C4-2B (cell line): ENCODE data around the gene NRARP.
A peak's percentile ranks its signal among the peaks of the same experiment; 100 is the strongest.

Experiments used
- H3K27ac ChIP-seq: fragments of 450-650 bp; 2 replicates; pipeline ENCODE4 v1.5.1; 2017
- ZFX ChIP-seq: fragments of 450-650 bp; IDR thresholded peaks from 2 replicates; pipeline ENCODE4 v1.6.1; 2017
- TF ChIP-seq, protein P1 (sequence below): fragments of 450-650 bp; conservative IDR thresholded peaks from 2 replicates; pipeline ENCODE4 v1.5.1; 2017; ENCODE audit warnings: mild to moderate bottlenecking

Gene NRARP

GRCh38 chr9:137267933-137268355 is 34.1 kb downstream of the NRARP start:
- peak overlapping the region; percentile 99 for H3K27ac ChIP-seq
- TF ChIP-seq, protein P1, sequence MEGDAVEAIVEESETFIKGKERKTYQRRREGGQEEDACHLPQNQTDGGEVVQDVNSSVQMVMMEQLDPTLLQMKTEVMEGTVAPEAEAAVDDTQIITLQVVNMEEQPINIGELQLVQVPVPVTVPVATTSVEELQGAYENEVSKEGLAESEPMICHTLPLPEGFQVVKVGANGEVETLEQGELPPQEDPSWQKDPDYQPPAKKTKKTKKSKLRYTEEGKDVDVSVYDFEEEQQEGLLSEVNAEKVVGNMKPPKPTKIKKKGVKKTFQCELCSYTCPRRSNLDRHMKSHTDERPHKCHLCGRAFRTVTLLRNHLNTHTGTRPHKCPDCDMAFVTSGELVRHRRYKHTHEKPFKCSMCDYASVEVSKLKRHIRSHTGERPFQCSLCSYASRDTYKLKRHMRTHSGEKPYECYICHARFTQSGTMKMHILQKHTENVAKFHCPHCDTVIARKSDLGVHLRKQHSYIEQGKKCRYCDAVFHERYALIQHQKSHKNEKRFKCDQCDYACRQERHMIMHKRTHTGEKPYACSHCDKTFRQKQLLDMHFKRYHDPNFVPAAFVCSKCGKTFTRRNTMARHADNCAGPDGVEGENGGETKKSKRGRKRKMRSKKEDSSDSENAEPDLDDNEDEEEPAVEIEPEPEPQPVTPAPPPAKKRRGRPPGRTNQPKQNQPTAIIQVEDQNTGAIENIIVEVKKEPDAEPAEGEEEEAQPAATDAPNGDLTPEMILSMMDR: no peak
- no peak for TF ChIP-seq ZFX

GRCh38 chr9:137266585-137267453 is 35.3 kb downstream of the NRARP start:
- TF ChIP-seq ZFX: no peak
- TF ChIP-seq, protein P1: no peak
- peak overlapping the region; percentile 99 for H3K27ac ChIP-seq

DNA sequence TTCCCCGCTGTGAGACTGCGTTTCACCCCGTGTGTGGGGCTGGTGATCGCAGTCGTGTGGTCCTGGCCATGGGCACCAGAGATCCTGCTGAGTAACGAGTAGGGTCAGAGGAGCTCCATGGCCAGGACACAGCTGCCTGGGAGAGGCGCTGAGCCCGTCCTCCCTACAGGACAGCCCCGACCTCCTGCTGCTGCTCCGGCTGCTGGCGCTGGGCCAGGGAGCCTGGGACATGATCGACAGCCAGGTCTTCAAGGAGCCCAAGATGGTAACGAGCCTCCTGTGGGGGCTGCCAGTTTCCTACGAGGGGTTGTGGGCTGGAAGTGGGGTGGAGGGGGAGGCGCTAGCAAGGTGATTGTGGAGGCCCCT is 35.9 kb downstream of the NRARP start:
- H3K27ac ChIP-seq: peak overlapping the region; percentile 9
- no peak for TF ChIP-seq ZFX
- TF ChIP-seq, protein P1: no peak

DNA sequence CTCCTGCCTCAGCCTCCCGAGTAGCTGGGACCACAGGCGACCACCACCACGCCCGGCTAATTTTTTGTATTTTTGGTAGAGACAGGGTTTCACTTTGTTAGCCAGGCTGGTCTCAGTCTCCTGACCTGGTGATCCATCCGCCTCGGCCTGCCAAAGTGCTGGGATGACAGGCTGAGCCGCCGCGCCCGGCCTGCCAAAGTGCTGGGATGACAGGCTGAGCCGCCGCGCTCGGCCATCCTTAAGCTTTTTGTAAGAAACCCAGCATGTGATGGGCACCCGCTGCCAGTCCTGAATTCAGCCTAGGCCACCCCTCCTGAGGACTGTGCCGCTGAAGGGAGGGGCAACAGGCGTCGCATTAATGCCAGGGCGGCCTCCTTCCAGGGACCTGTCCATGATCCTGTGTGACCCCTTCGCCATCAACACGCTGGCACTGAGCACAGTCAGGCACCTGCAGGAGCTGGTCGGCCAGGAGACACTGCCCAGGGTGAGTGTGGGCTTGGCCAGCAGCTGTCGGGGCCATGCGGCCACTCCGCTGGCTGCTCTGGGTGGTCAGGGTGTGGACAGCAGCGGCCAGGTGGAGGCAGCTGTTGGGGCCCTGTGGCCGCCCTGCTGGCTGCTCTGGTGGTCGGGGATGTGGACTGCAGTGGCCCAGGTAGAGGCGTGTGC is 36.4 kb downstream of the NRARP start:
- TF ChIP-seq ZFX: no peak
- TF ChIP-seq, protein P1: no peak
- H3K27ac ChIP-seq: peak overlapping the region; percentile 9

DNA sequence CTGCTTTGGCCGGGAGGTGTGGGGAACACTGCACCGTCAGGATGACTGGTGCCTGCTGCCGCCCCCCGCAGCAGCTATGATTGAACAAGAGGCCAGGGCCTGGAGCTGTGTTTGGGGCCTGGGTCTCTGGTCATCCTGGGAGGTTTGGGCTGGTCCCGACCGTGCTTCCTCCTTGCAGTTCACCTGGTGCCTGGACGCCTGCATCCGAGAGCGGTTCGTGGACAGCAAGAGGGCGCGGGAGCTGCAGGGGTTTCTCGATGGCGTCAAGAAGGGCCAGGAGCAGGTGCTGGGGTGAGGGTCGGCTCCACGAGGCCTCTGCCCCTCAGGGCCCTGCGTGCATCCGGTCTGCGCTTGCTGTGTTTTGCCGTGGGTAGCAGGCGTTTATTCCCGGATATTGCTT is 38.0 kb downstream of the NRARP start:
- TF ChIP-seq ZFX: no peak
- TF ChIP-seq, protein P1: no peak
- no peak overlapping the region for H3K27ac ChIP-seq

DNA sequence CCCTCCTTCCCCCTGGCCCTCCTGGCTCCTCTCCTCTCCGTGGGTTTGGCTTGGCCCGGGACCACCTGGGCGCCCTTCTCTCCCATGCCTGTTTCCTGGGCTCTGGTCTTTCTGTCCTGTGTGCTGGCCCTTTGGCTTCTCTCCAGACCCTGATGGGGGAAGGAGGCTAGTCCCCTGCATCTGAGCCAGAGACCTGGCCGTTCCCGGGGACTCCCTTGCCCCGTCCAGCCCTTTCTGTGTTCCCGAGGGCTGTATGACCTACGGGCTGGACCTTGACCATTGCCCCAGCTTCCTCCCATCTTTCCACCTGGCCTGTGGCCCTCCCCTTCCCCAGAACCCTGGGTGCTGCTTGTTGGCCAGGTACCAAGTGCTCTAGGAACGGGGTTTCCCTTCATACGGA is 38.6 kb downstream of the NRARP start:
- TF ChIP-seq, protein P1: no peak
- no peak for TF ChIP-seq ZFX

DNA sequence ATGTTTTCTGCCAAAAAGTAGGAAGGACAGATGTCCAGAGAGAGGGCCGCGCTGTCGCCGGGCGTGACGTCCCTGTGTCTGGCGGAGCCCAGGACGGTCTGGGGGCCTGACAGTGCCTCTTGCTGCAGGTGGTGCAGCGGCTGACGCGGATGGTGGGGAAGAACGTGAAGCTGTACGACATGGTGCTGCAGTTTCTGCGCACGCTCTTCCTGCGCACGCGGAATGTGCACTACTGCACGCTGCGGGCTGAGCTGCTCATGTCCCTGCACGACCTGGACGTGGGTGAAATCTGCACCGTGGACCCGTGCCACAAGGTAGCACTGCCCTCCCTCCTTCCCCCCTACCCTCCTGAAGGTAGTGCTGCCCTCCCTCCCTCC is 39.2 kb downstream of the NRARP start:
- no peak overlapping the region; the same call in 1 of the 2 replicates for H3K27ac ChIP-seq
- TF ChIP-seq, protein P1: no peak
- no peak for TF ChIP-seq ZFX

More for the DNA sequence above, 38.6 kb downstream of the NRARP start:
- H3K27ac ChIP-seq: no peak overlapping the region; the same call in 1 of the 2 replicates
